Measurements from ENCODE around the gene ARHGEF7. TPM values are rescaled to one million over a fixed set of nuclear protein-coding genes. Genes with fewer than 3 reads are reported as not detected.

The ARHGEF7 gene
- total and polyA plus RNA-seq, 2 experiments from 2014 or later, result 23.6 to 58.9 TPM

DNA sequence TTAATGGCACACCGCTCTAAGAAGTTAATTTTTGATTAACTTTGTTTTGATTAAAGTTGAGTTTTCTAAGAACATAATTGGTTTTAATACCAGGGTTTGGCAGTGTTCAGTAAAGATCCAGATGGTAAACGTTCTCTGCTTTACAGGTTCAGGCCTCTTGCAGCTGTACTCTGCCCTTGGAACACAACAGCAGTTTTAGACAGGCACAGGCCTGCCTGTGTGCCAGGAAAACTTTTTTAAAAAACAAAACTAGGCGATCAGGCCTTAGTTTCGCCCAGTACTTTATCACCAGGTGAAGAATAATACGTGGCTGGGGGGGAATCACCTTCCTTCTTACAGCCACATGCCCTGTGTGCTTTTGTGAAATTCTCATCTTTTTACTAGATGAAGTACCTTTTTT is 167.3 kb downstream of the ARHGEF7 start:
- Histone ChIP-seq H3K36me3 (ENCODE audit: insufficient read depth) (peaks cover 21% of the 10 kb centered on the region), H3K4me2 (no peak overlapping the region)
- no peak overlapping the region for H3K27ac Mint-ChIP-seq

More for the DNA sequence above, 167.3 kb downstream of the ARHGEF7 start:
- H3K4me1 ChIP-seq (ENCODE audit: insufficient read depth), result no peaks in the 10 kb centered on the region
- H3K27me3 ChIP-seq (ENCODE audit: insufficient read depth), result no peaks in the 10 kb centered on the region
- Mint-ChIP-seq H3K36me3 (ENCODE audit: low read depth) (peaks cover 65% of the 10 kb centered on the region), H3K27me3 (ENCODE audit: insufficient read depth, low read depth, poor library complexity) (peaks cover 2% of the 10 kb centered on the region), H3K4me1 (no peaks in the 10 kb centered on the region), H3K4me3 (no peak overlapping the region), H3K9me3 (no peaks in the 10 kb centered on the region; the same call in 2 of the 3 replicates)
- 0 out of 2 replicates have a peak, but pooled peaks cover 1% of the 10 kb centered on the region for H3K79me2 ChIP-seq (replicated peaks; ENCODE audit: insufficient read depth)
- no peak overlapping the region for H3K4me3 ChIP-seq
- H3K27ac ChIP-seq (ENCODE audit: low read depth), result no peak overlapping the region
- no peak for TF ChIP-seq CREB1 (CRISPR knock-in tag; IDR thresholded peaks at IDR 0.05; ENCODE audit: low read depth)
- no peak for TF ChIP-seq ZNF114 (CRISPR knock-in tag; IDR thresholded peaks at IDR 0.05)
- TF ChIP-seq, protein P1, sequence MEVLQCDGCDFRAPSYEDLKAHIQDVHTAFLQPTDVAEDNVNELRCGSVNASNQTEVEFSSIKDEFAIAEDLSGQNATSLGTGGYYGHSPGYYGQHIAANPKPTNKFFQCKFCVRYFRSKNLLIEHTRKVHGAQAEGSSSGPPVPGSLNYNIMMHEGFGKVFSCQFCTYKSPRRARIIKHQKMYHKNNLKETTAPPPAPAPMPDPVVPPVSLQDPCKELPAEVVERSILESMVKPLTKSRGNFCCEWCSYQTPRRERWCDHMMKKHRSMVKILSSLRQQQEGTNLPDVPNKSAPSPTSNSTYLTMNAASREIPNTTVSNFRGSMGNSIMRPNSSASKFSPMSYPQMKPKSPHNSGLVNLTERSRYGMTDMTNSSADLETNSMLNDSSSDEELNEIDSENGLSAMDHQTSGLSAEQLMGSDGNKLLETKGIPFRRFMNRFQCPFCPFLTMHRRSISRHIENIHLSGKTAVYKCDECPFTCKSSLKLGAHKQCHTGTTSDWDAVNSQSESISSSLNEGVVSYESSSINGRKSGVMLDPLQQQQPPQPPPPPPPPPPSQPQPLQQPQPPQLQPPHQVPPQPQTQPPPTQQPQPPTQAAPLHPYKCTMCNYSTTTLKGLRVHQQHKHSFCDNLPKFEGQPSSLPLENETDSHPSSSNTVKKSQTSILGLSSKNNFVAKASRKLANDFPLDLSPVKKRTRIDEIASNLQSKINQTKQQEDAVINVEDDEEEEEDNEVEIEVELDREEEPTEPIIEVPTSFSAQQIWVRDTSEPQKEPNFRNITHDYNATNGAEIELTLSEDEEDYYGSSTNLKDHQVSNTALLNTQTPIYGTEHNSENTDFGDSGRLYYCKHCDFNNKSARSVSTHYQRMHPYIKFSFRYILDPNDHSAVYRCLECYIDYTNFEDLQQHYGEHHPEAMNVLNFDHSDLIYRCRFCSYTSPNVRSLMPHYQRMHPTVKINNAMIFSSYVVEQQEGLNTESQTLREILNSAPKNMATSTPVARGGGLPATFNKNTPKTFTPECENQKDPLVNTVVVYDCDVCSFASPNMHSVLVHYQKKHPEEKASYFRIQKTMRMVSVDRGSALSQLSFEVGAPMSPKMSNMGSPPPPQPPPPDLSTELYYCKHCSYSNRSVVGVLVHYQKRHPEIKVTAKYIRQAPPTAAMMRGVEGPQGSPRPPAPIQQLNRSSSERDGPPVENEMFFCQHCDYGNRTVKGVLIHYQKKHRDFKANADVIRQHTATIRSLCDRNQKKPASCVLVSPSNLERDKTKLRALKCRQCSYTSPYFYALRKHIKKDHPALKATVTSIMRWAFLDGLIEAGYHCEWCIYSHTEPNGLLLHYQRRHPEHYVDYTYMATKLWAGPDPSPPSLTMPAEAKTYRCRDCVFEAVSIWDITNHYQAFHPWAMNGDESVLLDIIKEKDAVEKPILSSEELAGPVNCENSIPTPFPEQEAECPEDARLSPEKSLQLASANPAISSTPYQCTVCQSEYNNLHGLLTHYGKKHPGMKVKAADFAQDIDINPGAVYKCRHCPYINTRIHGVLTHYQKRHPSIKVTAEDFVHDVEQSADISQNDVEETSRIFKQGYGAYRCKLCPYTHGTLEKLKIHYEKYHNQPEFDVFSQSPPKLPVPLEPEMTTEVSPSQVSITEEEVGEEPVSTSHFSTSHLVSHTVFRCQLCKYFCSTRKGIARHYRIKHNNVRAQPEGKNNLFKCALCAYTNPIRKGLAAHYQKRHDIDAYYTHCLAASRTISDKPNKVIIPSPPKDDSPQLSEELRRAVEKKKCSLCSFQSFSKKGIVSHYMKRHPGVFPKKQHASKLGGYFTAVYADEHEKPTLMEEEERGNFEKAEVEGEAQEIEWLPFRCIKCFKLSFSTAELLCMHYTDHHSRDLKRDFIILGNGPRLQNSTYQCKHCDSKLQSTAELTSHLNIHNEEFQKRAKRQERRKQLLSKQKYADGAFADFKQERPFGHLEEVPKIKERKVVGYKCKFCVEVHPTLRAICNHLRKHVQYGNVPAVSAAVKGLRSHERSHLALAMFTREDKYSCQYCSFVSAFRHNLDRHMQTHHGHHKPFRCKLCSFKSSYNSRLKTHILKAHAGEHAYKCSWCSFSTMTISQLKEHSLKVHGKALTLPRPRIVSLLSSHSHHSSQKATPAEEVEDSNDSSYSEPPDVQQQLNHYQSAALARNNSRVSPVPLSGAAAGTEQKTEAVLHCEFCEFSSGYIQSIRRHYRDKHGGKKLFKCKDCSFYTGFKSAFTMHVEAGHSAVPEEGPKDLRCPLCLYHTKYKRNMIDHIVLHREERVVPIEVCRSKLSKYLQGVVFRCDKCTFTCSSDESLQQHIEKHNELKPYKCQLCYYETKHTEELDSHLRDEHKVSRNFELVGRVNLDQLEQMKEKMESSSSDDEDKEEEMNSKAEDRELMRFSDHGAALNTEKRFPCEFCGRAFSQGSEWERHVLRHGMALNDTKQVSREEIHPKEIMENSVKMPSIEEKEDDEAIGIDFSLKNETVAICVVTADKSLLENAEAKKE (CRISPR knock-in tag; IDR thresholded peaks at IDR 0.05), result no peak
- TF ChIP-seq NANOG (IDR thresholded peaks at IDR 0.05; ENCODE audit: borderline replicate concordance), result no peak
- TF ChIP-seq, protein P2, sequence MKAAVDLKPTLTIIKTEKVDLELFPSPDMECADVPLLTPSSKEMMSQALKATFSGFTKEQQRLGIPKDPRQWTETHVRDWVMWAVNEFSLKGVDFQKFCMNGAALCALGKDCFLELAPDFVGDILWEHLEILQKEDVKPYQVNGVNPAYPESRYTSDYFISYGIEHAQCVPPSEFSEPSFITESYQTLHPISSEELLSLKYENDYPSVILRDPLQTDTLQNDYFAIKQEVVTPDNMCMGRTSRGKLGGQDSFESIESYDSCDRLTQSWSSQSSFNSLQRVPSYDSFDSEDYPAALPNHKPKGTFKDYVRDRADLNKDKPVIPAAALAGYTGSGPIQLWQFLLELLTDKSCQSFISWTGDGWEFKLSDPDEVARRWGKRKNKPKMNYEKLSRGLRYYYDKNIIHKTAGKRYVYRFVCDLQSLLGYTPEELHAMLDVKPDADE (IDR thresholded peaks at IDR 0.05), result no peak
- no peak for TF ChIP-seq EZH2 (IDR thresholded peaks at IDR 0.05; ENCODE audit: low read depth, unreplicated experiment)
- TF ChIP-seq, protein P3, sequence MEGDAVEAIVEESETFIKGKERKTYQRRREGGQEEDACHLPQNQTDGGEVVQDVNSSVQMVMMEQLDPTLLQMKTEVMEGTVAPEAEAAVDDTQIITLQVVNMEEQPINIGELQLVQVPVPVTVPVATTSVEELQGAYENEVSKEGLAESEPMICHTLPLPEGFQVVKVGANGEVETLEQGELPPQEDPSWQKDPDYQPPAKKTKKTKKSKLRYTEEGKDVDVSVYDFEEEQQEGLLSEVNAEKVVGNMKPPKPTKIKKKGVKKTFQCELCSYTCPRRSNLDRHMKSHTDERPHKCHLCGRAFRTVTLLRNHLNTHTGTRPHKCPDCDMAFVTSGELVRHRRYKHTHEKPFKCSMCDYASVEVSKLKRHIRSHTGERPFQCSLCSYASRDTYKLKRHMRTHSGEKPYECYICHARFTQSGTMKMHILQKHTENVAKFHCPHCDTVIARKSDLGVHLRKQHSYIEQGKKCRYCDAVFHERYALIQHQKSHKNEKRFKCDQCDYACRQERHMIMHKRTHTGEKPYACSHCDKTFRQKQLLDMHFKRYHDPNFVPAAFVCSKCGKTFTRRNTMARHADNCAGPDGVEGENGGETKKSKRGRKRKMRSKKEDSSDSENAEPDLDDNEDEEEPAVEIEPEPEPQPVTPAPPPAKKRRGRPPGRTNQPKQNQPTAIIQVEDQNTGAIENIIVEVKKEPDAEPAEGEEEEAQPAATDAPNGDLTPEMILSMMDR (conservative IDR thresholded peaks at IDR 0.05; ENCODE audit: low read depth in 2 of 2), result no peak
- TF ChIP-seq, protein P4, sequence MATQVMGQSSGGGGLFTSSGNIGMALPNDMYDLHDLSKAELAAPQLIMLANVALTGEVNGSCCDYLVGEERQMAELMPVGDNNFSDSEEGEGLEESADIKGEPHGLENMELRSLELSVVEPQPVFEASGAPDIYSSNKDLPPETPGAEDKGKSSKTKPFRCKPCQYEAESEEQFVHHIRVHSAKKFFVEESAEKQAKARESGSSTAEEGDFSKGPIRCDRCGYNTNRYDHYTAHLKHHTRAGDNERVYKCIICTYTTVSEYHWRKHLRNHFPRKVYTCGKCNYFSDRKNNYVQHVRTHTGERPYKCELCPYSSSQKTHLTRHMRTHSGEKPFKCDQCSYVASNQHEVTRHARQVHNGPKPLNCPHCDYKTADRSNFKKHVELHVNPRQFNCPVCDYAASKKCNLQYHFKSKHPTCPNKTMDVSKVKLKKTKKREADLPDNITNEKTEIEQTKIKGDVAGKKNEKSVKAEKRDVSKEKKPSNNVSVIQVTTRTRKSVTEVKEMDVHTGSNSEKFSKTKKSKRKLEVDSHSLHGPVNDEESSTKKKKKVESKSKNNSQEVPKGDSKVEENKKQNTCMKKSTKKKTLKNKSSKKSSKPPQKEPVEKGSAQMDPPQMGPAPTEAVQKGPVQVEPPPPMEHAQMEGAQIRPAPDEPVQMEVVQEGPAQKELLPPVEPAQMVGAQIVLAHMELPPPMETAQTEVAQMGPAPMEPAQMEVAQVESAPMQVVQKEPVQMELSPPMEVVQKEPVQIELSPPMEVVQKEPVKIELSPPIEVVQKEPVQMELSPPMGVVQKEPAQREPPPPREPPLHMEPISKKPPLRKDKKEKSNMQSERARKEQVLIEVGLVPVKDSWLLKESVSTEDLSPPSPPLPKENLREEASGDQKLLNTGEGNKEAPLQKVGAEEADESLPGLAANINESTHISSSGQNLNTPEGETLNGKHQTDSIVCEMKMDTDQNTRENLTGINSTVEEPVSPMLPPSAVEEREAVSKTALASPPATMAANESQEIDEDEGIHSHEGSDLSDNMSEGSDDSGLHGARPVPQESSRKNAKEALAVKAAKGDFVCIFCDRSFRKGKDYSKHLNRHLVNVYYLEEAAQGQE (IDR thresholded peaks at IDR 0.05; ENCODE audit: unreplicated experiment), result no peak
- H3K9me2 ChIP-seq (ENCODE audit: insufficient read depth), result no peaks in the 10 kb centered on the region
- no peaks in the 10 kb centered on the region for H3F3A ChIP-seq (replicated peaks; ENCODE audit: low read depth)
- DNase-seq (ENCODE audit: low spot score), result no peak
- no peaks in the 10 kb centered on the region; the same call in 1 of the 2 replicates for H4K20me1 ChIP-seq (replicated peaks; ENCODE audit: insufficient read depth)
- no peak overlapping the region for H2AFZ ChIP-seq
- ATAC-seq, result no peak

Measured in GM23338 (cell line).